NCI-H526 (cell line): ENCODE data around the gene ZNF865.

Source experiments
- DNase-seq, 2 experiments: peaks; one replicate each; lab custom pipeline; 2025; lab: John Stamatoyannopoulos, UW

Gene ZNF865

DNA sequence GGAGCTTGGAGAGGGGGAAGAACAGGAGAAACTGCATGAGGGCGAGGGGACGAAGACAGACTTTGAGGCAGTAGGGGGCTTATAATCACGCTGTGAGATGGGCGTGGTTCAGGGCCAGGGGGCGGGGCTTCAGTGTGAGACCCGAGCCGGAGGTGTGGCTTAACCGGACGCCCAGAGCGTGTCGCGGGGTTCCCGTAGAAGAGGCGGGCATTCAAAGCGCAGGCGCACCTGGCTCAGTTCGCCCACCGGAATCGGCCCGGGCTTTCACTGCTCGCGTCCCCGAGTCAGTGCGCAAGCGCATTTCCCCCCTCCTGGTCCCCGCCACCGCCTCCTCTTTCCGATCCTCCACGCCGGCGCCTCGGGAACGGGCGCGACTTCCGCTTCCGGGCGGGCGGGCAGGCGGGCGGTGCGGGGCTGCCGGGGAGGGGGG, 225 bp upstream of the ZNF865 start:
- peak; percentile 96 to 100 for DNase-seq

DNA sequence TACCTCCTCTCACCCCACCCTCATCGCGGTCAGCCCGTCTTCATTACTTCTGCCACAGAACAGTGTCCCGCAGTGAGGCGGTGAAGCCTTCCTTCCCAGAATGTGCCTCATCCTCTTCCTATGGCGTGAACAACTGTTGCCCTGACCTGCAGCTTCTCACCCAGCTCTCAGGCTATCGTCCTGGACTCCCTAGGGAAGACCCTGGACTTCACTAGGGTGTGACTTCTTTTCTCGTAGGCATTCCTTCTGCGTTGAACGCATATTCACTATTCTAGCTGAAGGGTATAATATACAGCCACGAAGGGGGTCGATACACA, 982 bp downstream of the ZNF865 start:
- no peak for DNase-seq

DNA sequence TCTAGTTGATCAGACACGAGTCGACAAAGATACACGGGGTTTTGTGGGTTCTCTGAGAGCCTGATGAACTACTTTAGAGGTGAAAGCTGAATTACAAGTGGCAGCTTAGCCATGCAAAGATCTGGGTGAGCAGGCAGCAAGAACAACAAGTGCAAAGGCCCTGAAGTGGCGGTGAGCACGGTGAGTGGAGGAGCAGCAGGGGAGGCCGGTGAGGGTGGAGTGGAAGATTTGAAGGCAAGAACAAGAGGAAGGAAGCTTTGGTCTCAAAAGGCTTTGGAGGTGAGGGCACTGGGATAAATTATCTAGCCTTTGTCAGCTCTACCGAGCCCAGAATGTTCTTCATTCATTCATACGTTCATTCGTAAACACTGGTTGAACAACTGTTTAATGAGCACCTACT, 1.4 kb downstream of the ZNF865 start:
- DNase-seq, result no peak

DNA sequence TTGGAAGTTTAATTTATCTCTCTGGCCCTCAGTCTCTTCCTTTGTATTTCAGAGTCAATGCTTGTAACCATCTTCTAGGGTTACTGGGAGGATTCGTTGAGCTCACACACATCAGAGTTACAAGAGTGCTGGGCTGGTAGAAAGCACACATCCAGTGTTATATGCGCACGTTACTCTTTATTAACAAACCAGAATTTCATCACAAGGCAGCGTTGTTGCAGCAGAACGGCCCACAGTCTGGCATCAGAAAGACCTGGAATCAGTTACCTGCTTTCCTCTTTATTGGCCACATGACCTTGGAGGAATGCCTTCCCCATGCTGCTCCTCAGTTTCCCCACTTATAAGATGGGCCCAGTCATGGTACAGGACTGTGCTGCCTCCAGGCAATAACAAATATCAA, 3.9 kb downstream of the ZNF865 start:
- DNase-seq, result no peak

DNA sequence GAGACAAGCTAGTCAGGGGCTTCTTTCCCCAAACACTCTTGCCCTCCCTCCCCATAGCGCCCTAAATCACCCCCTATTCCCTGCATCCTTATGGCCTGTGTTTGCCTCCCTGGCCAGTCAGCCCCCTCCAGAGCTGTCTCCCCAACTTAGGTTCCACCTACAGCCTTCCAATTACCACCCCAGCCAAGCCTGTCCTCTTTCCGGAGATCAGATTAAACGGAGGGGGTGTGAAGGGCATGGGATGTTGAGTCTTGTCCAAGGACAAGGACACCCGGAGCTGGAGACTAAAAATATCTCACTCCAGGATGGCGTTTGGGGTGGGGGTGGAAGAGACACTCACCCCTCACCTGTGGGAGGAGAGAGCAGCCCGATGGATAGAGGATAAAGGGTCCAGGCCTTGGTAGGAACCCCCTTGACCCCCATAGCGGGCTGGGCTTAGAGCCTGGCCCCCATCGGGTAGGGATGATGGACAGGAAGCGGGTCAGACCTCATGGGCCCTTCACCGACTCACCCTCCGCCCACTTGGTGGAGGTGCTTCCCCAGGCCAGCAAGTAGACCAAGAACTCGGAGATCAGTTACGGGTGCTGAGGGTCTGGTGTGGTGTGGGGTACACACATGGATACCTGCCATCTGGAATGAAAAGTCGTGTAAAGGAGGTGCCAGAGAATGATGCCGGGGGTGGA, 6.0 kb downstream of the ZNF865 start:
- no peak for DNase-seq

DNA sequence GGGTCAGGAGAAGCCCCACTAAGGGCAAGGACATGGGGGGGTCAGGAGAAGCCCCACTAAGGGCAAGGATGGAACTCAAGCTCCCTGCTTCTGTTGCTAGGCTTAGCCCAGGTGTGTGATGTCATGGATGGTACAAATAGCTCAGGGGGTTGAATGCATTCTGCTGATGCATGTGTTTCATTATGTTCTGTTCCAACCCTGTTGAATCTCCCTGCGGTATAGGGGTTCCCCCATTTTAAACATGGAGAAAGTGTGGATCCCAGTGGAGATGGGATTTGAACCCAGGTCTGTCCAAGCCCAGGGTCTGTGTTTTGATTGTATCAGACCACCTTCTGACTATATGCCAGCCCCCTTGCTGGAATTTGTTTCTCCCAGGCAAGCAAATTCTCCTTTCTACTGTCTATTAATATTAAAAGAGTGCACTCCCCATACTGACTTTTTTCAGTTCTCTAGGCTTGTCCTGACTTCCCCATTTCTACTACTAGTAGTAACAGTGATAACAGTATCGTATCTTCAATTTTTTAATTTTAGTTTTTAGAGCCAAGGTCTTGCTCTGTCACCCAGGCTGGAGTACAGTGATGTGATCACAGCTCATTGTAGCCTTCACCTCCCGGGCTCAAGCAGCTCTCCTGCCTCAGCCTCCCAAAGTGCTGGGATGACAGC, 6.7 kb downstream of the ZNF865 start:
- no peak for DNase-seq

DNA sequence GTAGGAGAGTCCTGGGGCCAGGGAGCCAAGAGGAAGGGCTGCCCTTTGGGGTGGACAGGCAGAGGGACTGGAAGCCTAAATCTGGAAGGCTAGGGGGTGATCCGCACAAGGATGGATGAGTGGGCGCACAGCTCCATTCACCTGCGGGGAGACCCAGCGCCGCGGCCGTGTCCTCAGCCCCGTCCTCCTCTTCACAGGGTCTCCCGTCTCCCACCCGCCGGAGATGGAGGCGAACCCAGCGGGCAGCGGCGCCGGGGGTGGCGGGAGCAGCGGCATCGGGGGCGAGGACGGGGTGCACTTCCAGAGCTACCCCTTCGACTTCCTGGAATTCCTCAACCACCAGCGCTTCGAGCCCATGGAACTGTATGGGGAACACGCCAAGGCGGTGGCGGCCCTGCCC, 7.9 kb downstream of the ZNF865 start:
- DNase-seq, result no peak

DNA sequence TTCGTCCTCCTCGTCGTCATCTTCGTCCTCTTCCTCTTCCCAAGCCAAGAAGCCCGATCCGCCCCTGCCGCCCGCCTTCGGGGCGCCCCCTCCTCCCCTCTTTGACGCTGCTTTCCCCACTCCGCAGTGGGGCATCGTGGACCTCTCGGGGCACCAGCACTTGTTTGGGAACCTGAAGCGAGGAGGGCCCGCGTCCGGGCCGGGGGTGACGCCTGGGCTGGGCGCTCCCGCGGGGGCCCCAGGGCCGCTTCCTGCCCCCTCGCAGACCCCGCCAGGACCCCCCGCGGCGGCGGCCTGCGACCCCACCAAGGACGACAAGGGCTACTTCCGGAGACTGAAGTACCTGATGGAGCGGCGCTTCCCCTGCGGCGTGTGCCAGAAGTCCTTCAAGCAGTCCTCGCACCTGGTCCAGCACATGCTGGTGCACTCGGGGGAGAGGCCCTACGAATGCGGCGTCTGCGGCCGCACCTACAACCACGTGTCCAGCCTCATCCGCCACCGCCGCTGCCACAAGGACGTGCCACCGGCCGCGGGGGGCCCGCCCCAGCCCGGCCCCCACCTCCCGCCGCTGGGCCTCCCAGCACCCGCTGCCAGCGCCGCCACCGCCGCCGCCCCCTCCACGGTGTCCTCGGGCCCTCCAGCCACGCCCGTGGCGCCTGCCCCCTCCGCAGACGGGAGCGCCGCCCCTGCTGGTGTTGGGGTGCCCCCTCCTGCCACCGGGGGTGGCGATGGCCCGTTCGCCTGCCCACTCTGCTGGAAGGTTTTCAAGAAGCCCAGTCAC, 8.7 kb downstream of the ZNF865 start:
- no peak for DNase-seq

DNA sequence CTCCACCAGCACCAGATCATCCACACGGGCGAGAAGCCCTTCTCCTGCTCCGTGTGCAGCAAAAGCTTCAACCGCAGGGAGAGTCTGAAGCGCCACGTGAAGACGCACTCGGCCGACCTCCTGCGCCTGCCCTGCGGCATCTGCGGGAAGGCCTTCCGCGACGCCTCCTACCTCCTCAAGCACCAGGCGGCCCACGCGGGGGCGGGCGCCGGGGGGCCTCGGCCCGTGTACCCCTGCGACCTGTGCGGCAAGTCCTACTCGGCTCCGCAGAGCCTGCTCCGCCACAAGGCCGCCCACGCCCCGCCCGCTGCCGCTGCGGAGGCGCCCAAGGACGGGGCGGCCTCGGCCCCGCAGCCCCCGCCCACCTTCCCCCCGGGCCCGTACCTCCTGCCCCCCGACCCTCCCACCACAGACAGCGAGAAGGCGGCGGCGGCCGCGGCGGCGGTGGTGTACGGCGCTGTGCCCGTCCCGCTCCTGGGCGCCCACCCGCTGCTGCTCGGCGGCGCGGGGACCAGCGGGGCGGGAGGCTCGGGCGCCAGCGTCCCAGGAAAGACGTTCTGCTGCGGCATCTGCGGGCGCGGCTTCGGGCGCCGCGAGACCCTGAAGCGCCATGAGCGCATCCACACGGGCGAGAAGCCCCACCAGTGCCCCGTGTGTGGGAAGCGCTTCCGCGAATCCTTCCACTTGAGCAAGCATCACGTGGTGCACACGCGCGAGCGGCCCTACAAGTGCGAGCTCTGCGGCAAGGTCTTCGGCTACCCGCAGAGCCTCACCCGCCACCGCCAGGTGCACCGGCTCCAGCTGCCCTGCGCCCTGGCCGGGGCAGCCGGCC, 9.5 kb downstream of the ZNF865 start:
- DNase-seq, result no peak

DNA sequence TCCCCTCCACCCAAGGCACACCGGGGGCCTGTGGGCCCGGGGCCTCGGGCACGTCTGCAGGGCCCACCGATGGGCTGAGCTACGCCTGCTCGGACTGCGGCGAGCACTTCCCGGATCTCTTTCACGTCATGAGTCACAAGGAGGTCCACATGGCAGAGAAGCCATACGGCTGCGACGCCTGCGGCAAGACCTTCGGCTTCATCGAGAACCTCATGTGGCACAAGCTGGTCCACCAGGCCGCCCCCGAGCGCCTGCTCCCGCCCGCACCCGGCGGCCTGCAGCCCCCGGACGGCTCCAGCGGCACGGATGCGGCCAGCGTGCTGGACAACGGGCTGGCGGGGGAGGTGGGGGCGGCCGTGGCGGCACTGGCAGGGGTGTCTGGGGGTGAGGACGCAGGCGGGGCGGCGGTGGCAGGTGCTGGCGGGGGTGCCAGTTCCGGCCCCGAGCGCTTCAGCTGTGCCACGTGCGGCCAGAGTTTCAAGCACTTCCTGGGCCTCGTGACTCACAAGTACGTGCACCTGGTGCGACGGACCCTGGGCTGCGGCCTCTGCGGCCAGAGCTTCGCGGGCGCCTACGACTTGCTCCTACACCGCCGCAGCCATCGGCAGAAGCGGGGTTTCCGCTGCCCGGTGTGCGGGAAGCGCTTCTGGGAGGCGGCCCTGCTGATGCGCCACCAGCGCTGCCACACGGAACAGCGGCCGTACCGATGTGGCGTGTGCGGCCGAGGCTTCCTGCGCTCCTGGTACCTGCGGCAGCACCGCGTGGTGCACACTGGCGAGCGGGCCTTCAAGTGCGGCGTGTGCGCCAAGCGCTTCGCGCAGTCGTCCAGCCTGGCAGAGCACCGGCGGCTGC, 10.3 kb downstream of the ZNF865 start:
- DNase-seq, result no peak

DNA sequence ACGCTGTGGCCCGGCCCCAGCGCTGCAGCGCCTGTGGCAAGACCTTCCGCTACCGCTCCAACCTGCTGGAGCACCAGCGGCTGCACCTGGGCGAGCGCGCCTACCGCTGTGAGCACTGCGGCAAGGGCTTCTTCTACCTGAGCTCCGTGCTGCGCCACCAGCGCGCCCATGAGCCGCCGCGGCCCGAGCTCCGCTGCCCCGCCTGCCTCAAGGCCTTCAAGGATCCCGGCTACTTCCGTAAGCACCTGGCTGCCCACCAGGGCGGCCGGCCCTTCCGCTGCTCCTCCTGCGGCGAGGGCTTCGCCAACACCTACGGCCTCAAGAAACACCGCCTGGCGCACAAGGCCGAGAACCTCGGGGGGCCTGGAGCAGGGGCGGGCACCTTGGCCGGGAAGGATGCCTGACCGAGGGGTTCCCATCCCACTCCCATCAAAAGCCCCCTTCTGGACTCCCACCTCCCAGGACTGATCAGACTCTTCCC, 11.0 kb downstream of the ZNF865 start:
- DNase-seq, result no peak

DNA sequence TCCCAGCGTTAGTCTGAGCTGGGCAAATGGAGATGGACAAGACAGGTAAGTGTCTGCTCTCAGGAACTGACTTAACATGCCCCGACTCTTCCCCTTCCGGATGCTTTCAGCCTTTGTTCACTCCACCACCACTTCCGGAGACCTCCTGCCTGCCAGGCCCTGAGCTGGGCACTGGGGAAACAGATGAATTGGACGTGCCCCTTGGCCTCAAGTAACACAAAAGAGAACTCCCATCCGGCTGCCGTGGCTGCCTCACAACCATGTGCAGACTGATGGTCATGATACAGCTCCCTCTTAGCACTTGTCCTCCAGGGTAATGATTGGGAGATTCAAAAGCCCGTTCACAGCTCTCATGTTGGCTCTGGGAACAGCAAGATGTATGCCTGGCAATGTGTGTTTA, 12.0 kb downstream of the ZNF865 start:
- no peak for DNase-seq

DNA sequence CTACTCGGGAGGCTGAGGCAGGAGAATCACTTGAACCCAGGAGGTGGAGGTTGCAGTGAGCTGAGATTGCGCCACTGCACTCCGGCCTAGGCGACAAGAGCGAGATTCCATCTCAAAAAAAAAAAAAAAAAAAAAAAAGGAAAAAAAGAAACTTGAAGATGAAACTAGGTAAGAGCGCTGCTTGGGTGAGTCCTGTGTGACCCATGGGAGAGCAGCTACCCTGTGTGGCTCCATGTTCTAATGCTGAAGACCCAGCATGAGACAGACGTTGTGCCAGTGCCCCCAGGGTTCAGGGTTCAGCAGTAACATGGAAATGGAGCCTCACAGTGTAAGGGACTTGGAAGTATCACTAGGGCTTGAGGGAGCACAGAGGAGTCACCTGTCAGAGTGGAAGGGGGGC, 13.0 kb downstream of the ZNF865 start:
- no peak for DNase-seq

DNA sequence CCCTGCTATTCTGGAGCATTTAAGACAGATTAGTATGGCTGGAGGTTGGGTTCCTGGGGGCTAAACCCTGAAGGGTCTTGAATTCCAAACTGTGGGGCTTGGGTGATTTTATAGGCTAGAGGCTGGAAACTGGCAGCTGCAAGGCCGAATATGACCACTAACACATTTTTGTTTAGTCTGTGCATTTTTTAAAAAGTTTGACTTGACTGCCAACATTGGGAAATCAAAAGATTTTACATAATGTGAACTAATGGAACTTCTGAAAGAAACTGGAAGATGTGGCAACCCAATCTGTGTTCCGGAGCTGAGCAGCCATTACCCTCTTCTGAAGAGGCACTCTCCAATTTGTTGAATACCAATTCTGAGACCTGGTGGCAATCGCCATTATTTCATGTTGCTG, 13.8 kb downstream of the ZNF865 start:
- no peak for DNase-seq

DNA sequence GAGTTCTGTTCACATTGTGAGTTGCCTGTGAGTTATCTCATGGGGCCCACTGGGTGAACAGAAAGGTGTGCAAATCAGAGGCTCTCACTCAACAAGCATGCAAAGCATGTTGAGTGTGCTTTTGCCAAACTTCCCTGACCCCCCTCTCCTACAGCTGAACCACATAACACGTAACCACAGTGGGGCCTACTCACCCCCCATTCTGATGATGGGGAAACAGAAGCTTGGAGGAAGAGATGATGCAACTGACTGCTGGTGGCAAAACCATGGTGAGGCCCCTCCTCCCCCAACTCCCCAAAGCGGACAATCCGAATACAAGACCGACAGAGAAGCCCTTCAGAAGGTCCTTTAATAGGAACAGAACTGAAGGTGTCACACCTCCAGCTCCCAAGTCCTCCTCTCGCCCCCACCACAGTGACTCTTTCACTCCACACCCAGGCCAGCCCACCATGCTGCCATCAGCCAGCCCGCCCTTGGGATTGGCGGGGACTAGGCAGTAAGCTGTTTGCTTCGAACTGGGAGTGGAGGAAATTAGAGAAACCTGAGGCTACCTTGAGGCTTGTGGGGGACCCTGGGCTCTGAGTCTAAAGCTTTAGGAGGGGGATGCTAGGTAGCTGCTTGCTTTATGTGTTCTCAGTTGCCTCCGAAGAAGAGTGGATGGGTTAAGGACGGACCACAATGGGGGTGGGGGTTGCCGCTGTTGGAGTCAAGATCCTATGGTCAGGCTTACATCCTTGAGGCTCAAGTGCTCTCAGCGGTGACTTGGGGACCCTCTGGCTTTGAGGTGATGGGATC, 15.2 kb downstream of the ZNF865 start:
- DNase-seq, result no peak

DNA sequence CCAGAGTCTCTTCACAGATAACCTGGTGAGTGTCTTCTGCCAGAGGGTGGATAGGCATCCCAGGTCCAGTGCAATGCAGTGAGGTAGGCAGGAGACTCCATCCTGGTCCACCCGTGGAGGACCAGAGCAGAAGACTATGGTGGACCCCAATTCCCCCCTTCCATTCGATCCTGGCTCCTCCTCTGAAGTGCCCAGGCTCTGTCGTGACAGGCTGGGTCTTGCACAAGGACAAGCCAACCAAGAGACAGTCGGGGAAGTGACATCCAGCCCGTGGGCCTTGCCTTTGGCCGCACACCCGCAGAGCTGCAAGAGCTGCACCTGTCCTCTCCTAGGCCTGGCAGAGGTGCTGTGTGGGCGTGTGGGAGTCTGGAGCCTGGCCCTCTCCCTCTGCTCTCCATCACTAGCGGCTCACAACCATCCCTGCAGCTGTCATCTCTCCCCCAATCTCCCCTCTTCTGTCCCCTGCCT, 15.8 kb downstream of the ZNF865 start:
- no peak for DNase-seq

DNA sequence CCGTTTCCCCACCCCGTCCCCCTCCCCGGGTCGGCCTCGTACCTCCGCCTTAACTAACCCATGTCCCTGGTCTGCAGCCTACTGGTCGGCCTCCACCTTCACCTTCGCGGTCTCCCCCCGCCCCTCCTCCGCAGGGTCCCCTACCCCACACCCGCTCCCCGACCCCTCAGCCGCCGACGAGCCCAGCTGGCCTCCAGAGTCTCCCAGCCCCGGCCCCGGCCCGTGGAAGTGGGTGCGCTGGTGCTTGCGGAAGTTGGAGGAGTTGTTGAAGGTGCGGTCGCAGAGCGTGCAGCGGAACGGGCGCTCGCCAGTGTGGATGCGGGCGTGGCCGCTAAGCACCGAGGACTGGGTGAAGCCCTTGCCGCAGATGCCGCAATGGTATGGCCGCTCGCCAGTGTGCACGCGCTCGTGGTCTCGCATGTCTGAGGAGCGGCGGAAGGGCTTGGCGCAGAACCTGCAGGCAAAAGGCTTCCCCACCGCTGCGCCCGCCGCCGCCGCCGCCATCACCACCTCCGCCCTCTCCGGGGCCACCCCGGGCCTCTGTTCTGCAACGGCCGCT, 16.3 kb downstream of the ZNF865 start:
- no peak for DNase-seq

DNA sequence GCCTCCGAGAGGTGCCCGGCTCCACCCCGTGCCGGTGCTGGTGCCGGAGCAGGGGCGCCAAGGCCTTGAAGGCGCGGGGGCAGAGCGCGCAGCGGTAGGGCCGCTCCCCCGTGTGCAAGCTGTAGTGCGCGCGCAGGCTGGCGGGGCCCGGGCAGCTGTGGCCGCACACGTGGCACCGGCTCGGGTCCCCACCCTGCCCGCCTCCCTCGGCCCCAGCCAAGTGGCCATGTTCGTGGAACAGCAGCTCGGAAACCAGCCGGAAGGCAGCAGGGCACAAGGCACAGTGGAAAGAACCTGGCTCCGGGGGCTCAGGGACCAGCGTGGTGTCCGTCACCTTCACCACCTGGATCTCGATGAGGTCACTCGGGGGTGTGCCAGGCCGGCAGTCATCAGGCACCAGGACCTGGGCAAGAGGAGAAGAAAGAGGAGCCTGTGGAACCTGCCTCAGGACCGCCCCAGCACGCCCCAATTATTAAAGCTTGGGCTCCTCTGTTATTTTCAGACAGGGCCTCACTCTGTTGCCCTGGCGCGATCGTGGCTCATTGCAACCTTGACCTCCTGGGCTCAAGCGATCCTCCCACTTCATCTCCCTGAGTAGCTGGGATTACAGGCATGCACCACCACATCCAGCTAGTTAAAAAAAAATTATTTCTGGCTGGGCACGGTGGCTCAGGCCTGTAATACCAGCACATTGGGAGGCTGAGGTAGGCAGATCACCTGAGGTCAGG, 17.0 kb downstream of the ZNF865 start:
- no peak for DNase-seq

DNA sequence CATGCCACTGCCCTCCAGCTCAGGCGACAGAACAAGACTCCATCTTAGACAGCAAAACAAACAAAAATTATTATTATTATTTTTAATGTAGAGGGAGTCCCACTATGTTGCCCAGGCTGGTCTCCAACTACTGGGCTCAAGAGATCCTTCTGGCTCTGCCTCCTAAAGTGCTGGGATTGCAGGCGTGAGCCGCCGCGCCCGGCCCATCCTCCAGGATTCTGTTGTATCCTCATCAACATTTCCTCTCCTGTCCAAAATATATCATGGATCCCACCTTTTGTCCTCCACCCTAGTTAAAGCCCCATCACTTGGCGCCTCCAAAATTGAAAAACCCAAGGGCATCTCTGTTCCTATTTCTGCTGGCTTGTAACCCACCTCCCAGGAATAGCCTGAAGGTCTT, 17.7 kb downstream of the ZNF865 start:
- DNase-seq, result no peak
